B cell (primary cell): ENCODE measurements around the gene FOXD4. TPM values are rescaled to one million over a fixed set of nuclear protein-coding genes. Genes with fewer than 3 reads are reported as not detected.
"Not testable (repeated sequence)": the region's sequence is repeated elsewhere in the genome, so short reads cannot be mapped to it uniquely, and the experiment has no call there.

Experiments used
- ATAC-seq: fragments of 200-7000 bp; cut with Tn5 transposase; one replicate; pipeline ENCODE4 v1.10.0; 2021; ENCODE audit warnings: low read depth, mild to moderate bottlenecking, moderate number of reproducible peaks, moderate library complexity
- CTCF ChIA-PET: fragments of 350-600 bp; sonication (Branson Sonifier 250); formaldehyde crosslinking; loops from one replicate; lab custom pipeline; 2021; ENCODE audit warnings: antibody characterized with exemption, inconsistent platforms; lab: Charles Lee
- POLR2A ChIA-PET: fragments of 350-600 bp; sonication (Branson Sonifier 250); formaldehyde crosslinking; loops from one replicate; lab custom pipeline; 2021; ENCODE audit warnings: antibody characterized with exemption; lab: Charles Lee
- DNase-seq: peaks from one replicate; pipeline ENCODE4 v3.0.0; 2013
- H2AFZ ChIP-seq: 2 replicates; pipeline ENCODE4 v1.6.1; 2012; ENCODE audit warnings: mild to moderate bottlenecking, low read depth, low read length; ENCODE audit not compliant: insufficient read depth, poor library complexity, severe bottlenecking
- H3K27ac ChIP-seq, 2 donors: 1 replicate in 1 of 2; 2 replicates in 1 of 2; pipeline ENCODE4 v1.5.1; 2012 to 2013; ENCODE audit warnings: low read length in 2 of 2, mild to moderate bottlenecking in 2 of 2, moderate library complexity in 1 of 2
- H3K27me3 ChIP-seq, 4 experiments: fragments of 200-600 bp in 1 of 4; sonication (generic) in 1 of 4; replicated peaks in 1 of 4; 1 replicate in 2 of 4; 2 replicates in 2 of 4; pipeline versions ENCODE4 v1.6.1 to v1.7.0; 2013 to 2016; ENCODE audit warnings: low read length in 3 of 4, mild to moderate bottlenecking in 2 of 4, mixed read lengths in 1 of 4, moderate library complexity in 1 of 4; ENCODE audit not compliant: insufficient read depth in 4 of 4, control insufficient read depth in 3 of 4; ENCODE audit errors: control extremely low read depth in 1 of 4
- H3K36me3 ChIP-seq, 2 experiments: replicated peaks in 1 of 2; 1 replicate in 1 of 2; 2 replicates in 1 of 2; pipeline versions ENCODE4 v1.6.1 to v1.7.1; 2013; ENCODE audit warnings: low read length in 1 of 2; ENCODE audit not compliant: insufficient read depth in 2 of 2, control insufficient read depth in 1 of 2; ENCODE audit errors: control extremely low read depth in 1 of 2, extremely low read depth in 1 of 2
- H3K4me1 ChIP-seq, 2 donors: fragments of 200-600 bp in 1 of 2; sonication (generic) in 1 of 2; 1 replicate in 1 of 2; 2 replicates in 1 of 2; pipeline versions ENCODE4 v1.5.1 to v1.6.1; 2013 to 2017; ENCODE audit warnings: low read length in 2 of 2; ENCODE audit not compliant: control insufficient read depth in 2 of 2, insufficient read depth in 2 of 2
- H3K4me2 ChIP-seq: replicated peaks from 2 replicates; pipeline ENCODE3; 2012; ENCODE audit warnings: mild to moderate bottlenecking, low read depth, low read length; ENCODE audit not compliant: poor library complexity, severe bottlenecking
- H3K4me3 ChIP-seq, 5 experiments: fragments of 200-600 bp in 1 of 5; sonication (generic) in 1 of 5; 1 replicate in 3 of 5; 2 replicates in 2 of 5; pipeline versions ENCODE4 v1.5.1 to v1.7.0; 2011 to 2016; ENCODE audit warnings: low read length in 4 of 5, mild to moderate bottlenecking in 4 of 5, low read depth in 2 of 5, control low read depth in 1 of 5, moderate library complexity in 1 of 5; ENCODE audit not compliant: insufficient read depth in 1 of 5; ENCODE audit errors: control extremely low read depth in 1 of 5, extremely low read depth in 1 of 5
- H3K79me2 ChIP-seq: fragments of 200-600 bp; sonication (generic); one replicate; pipeline ENCODE4 v1.6.0; 2016; ENCODE audit warnings: low read length; ENCODE audit not compliant: control insufficient read depth, insufficient read depth
- H3K9ac ChIP-seq: fragments of 200-600 bp; sonication (generic); 2 replicates; pipeline ENCODE4 v1.6.1; 2017; ENCODE audit warnings: mild to moderate bottlenecking, low read length, moderate library complexity
- H3K9me3 ChIP-seq, 3 donors: one replicate each; pipeline versions ENCODE4 v1.6.1 to v1.7.1; 2013; ENCODE audit warnings: low read length in 2 of 3; ENCODE audit not compliant: control insufficient read depth in 2 of 3, insufficient read depth in 1 of 3; ENCODE audit errors: control extremely low read depth in 1 of 3
- H4K20me1 ChIP-seq: 2 replicates; pipeline ENCODE4 v1.6.0; 2012; ENCODE audit warnings: mild to moderate bottlenecking, low read length; ENCODE audit not compliant: insufficient read depth, control insufficient read depth, poor library complexity, severe bottlenecking
- H3K27ac Mint-ChIP-seq: one replicate; pipeline ENCODE4 v1.8.0; 2021; ENCODE audit warnings: mixed read lengths
- H3K27me3 Mint-ChIP-seq: one replicate; pipeline ENCODE4 v1.8.0; 2021; ENCODE audit warnings: mixed read lengths
- H3K4me1 Mint-ChIP-seq: one replicate; pipeline ENCODE4 v1.8.0; 2021; ENCODE audit warnings: mixed read lengths
- H3K4me3 Mint-ChIP-seq: one replicate; pipeline ENCODE4 v1.8.0; 2021; ENCODE audit warnings: mixed read lengths
- H3K9me3 Mint-ChIP-seq: one replicate; pipeline ENCODE4 v1.8.0; 2022; ENCODE audit warnings: mixed read lengths; ENCODE audit not compliant: insufficient read depth
- EZH2 ChIP-seq: IDR thresholded peaks from 2 replicates; pipeline ENCODE4 v1.6.1; 2012; ENCODE audit warnings: borderline replicate concordance, low read depth, mild to moderate bottlenecking, moderate library complexity, low read length; ENCODE audit not compliant: insufficient read depth, poor library complexity, severe bottlenecking
- WGBS: methylation state at CpG from one replicate; pipeline ENCODE4 v1.1.5; 2013; ENCODE audit warnings: missing lambda C conversion rate; ENCODE audit not compliant: insufficient coverage; 5-methylcytosine and 5-hydroxymethylcytosine counted together
- intact Hi-C: fragments of 100-400 bp; cut with micrococcal nuclease; formaldehyde crosslinking; loops from one replicate; pipeline ENCODE4 v1.10.0; 2022
- polyA plus RNA-seq: library from polyadenylated mRNA; depleted of rRNA; stranded (reverse); fragments of >200 nt; gene quantifications from 2 replicates; pipeline ENCODE4 v1.2.3, GENCODE V29; 2012
- total RNA-seq, 2 donors: library from RNA; stranded (reverse); fragments of 120-200 nt in 1 of 2; gene quantifications; 1 replicate in 1 of 2; 2 replicates in 1 of 2; pipeline versions ENCODE4 v1.2.3 to v1.2.4, GENCODE V29; 2013 to 2022

The FOXD4 gene
- total and polyA plus RNA-seq, 2 donors (not counting 1 experiment from before 2014, with no cell fraction given): 0.18 to 0.89 TPM

- H3K9me3 Mint-ChIP-seq, intact Hi-C loops, H3K36me3 ChIP-seq, POLR2A ChIA-PET, H4K20me1 ChIP-seq, H3K27ac ChIP-seq, H3K79me2 ChIP-seq, CTCF ChIA-PET: not testable (repeated sequence)
- peaks cover 35% of the 10 kb centered on the region for H3K4me1 Mint-ChIP-seq
- Histone ChIP-seq H3K27me3 (peaks cover 0 to 32% (median 17%) of the 10 kb centered on the region in 4 experiments), H3K9me3 (peaks cover 0 to 31% (median 0%) of the 10 kb centered on the region in 3 donors), H3K4me2 (peak overlapping the region; percentile 64), H2AFZ (peak overlapping the region; percentile 51), H3K4me1 (peaks cover 15 to 36% of the 10 kb centered on the region in 2 donors), H3K9ac (peak overlapping the region; percentile 56), H3K4me3 (peak overlapping the region in 4 of 5 experiments; percentile 22 to 51 (median 46))
- DNase-seq (peak; percentile 50), ATAC-seq (peak; percentile 7)
- WGBS: 7% methylated on average over 57 of the region's 73 CpGs
- peak overlapping the region; percentile 92 for H3K4me3 Mint-ChIP-seq
- peaks cover 37% of the 10 kb centered on the region for H3K27me3 Mint-ChIP-seq
- peak overlapping the region; percentile 79 for H3K27ac Mint-ChIP-seq
Observed at GRCh38 chr9:114267-115117, 3.7 kb downstream of the FOXD4 start.

GRCh38 chr9:113468-114266, 4.5 kb downstream of the FOXD4 start:
- Histone ChIP-seq H3K9ac (peak overlapping the region; percentile 56), H3K4me3 (peak overlapping the region in 4 of 5 experiments; percentile 22 to 51 (median 46)), H2AFZ (peak overlapping the region; percentile 51), H3K27me3 (peaks cover 0 to 37% (median 19%) of the 10 kb centered on the region in 4 experiments), H3K4me1 (peaks cover 15 to 36% of the 10 kb centered on the region in 2 donors), H3K9me3 (peaks cover 0 to 31% (median 0%) of the 10 kb centered on the region in 3 donors), H3K4me2 (peak overlapping the region; percentile 64)
- H3K9me3 Mint-ChIP-seq, H4K20me1 ChIP-seq, CTCF ChIA-PET, H3K79me2 ChIP-seq, intact Hi-C loops, H3K36me3 ChIP-seq, POLR2A ChIA-PET, H3K27ac ChIP-seq: not testable (repeated sequence)
- peaks cover 41% of the 10 kb centered on the region for H3K27me3 Mint-ChIP-seq
- H3K4me3 Mint-ChIP-seq: peak overlapping the region; percentile 92
- peak; percentile 78 for TF ChIP-seq EZH2
- DNase-seq (peak; percentile 68), ATAC-seq (peak; percentile 74)
- H3K27ac Mint-ChIP-seq: peak overlapping the region; percentile 79
- WGBS: 4% methylated on average over 100 of the region's 111 CpGs
- H3K4me1 Mint-ChIP-seq: peaks cover 33% of the 10 kb centered on the region

GRCh38 chr9:112589-113467, 5.4 kb downstream of the FOXD4 start:
- H3K9ac ChIP-seq, H3K9me3 Mint-ChIP-seq, H3K36me3 ChIP-seq, POLR2A ChIA-PET, H3K27ac Mint-ChIP-seq, intact Hi-C loops, H4K20me1 ChIP-seq, H3K79me2 ChIP-seq, H3K27ac ChIP-seq, CTCF ChIA-PET, ATAC-seq: not testable (repeated sequence)
- H3K4me1 ChIP-seq: peaks cover 11 to 32% of the 10 kb centered on the region in 2 donors
- WGBS: 10% methylated on average over 7 of the region's 55 CpGs
- DNase-seq: peak; percentile 54
- peak overlapping the region; percentile 51 for H2AFZ ChIP-seq
- Mint-ChIP-seq H3K27me3 (peaks cover 42% of the 10 kb centered on the region), H3K4me3 (peak overlapping the region; percentile 92), H3K4me1 (peaks cover 27% of the 10 kb centered on the region)
- peak overlapping the region; percentile 64 for H3K4me2 ChIP-seq
- peaks cover 0 to 24% (median 0%) of the 10 kb centered on the region in 3 donors for H3K9me3 ChIP-seq
- H3K4me3 ChIP-seq: peak overlapping the region in 1 of 5 experiments; percentile 47
- H3K27me3 ChIP-seq: peaks cover 0 to 37% (median 15%) of the 10 kb centered on the region in 4 experiments
